Neural cell (in vitro differentiated cells): Measurements from ENCODE around the gene ALDH3A2.

Source experiments
- CTCF ChIP-seq: fragments of 450-650 bp; IDR thresholded peaks from 2 replicates; pipeline ENCODE4 v1.5.1; 2014; ENCODE audit warnings: antibody characterized with exemption, mild to moderate bottlenecking, moderate library complexity; ENCODE audit not compliant: poor library complexity, severe bottlenecking
- SMC3 ChIP-seq: fragments of 450-650 bp; conservative IDR thresholded peaks from 2 replicates; pipeline ENCODE4 v1.6.1; 2014; ENCODE audit warnings: antibody characterized with exemption, mild to moderate bottlenecking, moderate library complexity; ENCODE audit not compliant: poor library complexity

- TF ChIP-seq CTCF (no peak), SMC3 (no peak)
These were observed 30.3 kb downstream of the ALDH3A2 start for GRCh38 chr17:19678581-19679453.
